AG10803 (cell line): ENCODE data around the gene PKNOX1.
"Not testable (repeated sequence)": the region's sequence is repeated elsewhere in the genome, so short reads cannot be mapped to it uniquely, and the experiment has no call there.

ENCODE experiments used
- DNase-seq: peaks from one replicate; pipeline ENCODE4 v3.0.0; 2010; ENCODE audit warnings: low read depth
- H3K4me3 ChIP-seq: 2 replicates; pipeline ENCODE4 v1.5.1; 2011; ENCODE audit warnings: mild to moderate bottlenecking, low read length, control low read depth
- TF ChIP-seq, protein P1 (sequence below): conservative IDR thresholded peaks from 2 replicates; pipeline ENCODE4 v1.5.1; 2011; ENCODE audit warnings: mild to moderate bottlenecking, low read length, control low read depth, inconsistent platforms

Gene PKNOX1

DNA sequence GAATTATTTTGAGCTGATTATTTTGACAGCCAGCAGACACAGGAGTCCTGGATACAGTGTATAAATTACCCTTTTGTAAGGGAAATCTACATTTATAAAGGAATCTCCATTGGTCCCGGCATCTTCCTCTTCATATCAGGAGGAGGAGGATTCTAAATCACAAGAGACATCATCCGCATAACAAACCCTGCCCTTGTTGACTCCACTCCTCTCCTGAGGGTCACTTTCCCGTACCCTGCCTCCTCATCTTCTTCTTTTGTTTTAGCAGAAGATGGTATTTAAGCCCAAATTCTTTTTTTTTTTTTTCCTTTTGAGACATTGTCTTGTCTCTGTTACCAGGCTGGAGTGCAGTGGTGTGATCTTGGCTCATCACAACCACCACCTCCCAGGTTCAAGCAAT is 14.6 kb upstream of the PKNOX1 start:
- no peak overlapping the region for H3K4me3 ChIP-seq
- DNase-seq: no peak
- TF ChIP-seq, protein P1, sequence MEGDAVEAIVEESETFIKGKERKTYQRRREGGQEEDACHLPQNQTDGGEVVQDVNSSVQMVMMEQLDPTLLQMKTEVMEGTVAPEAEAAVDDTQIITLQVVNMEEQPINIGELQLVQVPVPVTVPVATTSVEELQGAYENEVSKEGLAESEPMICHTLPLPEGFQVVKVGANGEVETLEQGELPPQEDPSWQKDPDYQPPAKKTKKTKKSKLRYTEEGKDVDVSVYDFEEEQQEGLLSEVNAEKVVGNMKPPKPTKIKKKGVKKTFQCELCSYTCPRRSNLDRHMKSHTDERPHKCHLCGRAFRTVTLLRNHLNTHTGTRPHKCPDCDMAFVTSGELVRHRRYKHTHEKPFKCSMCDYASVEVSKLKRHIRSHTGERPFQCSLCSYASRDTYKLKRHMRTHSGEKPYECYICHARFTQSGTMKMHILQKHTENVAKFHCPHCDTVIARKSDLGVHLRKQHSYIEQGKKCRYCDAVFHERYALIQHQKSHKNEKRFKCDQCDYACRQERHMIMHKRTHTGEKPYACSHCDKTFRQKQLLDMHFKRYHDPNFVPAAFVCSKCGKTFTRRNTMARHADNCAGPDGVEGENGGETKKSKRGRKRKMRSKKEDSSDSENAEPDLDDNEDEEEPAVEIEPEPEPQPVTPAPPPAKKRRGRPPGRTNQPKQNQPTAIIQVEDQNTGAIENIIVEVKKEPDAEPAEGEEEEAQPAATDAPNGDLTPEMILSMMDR: no peak

DNA sequence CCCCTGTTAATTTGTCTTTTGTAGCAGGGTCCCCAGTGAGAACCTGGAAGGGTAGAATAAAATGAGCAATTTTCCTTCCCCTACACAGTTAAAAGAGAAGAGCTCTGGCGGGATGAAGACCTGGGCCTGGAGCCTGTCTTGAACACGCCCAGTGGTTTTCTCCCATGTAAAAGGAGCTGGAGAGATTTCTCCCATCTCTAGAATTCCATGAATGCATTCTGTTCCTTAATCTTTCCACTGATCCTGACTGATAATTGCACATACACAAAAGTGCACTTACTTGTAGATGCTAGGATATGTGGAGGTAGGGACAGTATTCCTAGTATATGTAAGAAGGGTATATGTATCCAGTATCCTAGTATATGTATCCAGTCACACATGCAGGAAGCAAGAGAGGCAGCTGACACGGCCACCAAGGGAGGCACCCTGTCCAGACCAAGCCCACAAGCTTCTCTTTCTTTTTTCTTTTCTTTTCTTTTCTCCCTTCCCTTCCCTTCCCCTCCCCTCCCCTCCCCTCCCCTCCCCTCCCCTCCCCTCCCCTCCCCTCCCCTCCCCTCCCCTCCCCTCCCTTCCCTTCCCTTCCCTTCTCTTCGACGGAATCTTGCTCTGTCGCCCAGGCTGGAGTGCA is 11.9 kb upstream of the PKNOX1 start:
- no peak overlapping the region for H3K4me3 ChIP-seq
- TF ChIP-seq, protein P1: no peak
- no peak for DNase-seq

DNA sequence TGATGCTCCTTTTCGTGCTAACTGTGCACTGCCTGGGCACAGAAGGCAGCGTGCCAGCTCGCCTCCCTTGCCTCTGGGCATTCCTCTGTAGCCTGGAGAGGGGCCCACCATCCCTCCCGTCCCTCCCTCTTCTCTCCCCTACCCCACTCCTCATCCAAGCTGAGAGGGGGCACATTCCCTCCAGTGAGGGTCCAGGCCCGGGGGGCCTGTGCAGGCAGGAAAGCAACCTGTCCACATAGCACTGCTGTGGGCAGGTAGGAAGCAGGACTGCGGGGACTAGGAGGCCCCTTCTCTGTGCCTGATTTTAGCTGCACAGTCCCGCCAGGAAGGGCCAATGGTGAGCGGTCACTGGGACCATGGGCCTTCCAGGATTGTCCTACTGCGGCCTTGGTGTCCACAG is 10.3 kb upstream of the PKNOX1 start:
- no peak for DNase-seq
- TF ChIP-seq, protein P1: no peak

DNA sequence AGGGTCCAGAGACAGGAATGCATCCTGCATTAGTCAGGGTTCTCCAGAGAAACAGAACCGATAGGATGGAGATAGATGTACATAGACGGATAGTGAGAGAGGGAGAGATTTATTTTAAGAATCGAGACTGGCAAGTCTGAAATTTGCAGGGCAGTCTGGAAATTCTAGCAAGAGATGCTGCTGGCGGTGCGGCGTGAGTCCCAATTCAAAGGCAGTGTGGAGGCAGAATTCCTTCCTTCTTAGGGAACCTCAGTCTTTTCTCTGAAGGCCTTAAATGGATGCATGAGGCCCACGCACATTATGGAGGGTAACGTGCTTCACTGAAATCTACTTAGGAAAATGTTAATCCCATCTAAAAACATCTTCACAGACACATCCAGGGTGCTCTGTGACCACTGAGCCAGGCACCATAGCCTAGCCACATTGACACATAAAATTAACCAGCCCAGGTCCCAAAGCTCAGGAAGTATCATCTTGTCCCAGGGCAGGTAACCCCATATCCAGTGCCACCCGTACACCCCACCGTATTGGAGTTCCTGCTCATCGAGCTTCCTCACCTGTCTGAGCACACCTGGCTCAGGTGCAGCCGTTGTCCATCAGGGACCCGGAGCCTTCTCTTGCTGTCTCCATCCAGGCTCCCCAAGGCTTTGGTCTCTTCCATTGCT is 9.7 kb upstream of the PKNOX1 start:
- no peak overlapping the region for H3K4me3 ChIP-seq

More for the DNA sequence above, 10.3 kb upstream of the PKNOX1 start:
- H3K4me3 ChIP-seq: no peak overlapping the region

DNA sequence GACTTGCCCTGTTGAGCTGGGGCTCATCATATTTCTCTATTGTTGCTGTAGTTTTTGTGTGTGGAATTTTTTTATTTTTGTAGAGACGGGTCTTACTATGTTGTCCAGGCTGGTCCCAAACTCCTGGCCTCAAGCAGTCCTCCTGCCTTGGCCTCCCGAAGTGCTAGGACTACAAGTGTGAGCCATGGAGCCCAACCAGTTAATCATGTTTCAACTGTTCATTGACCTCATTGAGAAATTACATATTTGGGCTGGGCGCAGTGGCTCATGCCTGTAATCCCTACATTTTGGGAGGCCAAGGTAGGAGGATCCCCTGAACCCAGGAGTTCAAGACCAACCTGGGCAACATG is 9.2 kb upstream of the PKNOX1 start:
- TF ChIP-seq, protein P1: no peak
- no peak for DNase-seq
- H3K4me3 ChIP-seq: no peak overlapping the region

More for the DNA sequence above, 9.7 kb upstream of the PKNOX1 start:
- TF ChIP-seq, protein P1: no peak
- DNase-seq: no peak

DNA sequence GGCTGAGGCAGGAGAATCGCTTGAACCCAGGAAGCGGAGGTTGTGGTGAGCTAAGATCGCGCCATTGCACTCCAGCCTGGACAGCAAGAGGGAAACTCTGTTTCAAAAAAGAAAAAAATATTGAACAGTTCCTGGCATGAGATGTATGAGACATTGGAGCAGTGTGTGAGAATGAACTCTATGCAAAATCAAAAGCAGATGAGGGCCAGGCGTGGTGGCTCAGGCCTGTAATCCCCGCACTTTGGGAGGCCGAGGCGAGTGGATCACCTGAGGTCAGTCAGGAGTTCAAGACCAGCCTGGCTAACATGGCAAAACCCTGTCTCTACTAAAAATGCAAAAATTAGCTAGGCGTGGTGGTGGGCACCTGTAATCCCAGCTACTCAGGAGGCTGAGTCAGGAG is 6.7 kb upstream of the PKNOX1 start:
- not testable (repeated sequence) for H3K4me3 ChIP-seq, DNase-seq

DNA sequence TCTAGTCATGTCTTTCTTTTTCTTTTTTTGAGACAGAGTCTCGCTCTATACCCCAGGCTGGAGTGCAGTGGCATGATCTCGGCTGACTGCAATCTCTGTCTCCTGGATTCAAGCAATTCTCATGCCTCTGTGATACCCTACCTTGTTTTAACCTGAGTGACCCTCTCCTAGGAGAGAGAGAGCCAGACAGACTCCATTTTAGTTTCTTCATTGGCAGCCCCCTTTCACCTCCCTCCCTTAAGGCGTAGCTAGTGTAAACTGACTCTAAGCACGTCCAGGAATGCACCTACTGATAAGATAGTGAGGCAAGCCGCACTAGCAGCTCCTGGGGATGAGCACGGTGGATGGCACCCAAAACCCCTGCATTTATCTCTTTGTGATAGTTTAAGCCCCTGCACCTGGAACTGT is 5.2 kb upstream of the PKNOX1 start:
- TF ChIP-seq, protein P1: no peak
- no peak for DNase-seq
- no peak overlapping the region for H3K4me3 ChIP-seq
